IgD-negative memory B cell (primary cell): ENCODE results near the gene GGA3. TPM values are rescaled to one million over a fixed set of nuclear protein-coding genes. Genes with fewer than 3 reads are reported as not detected.
"Not testable (repeated sequence)": the region's sequence is repeated elsewhere in the genome, so short reads cannot be mapped to it uniquely, and the experiment has no call there.

Experiments used
- H3K27ac Mint-ChIP-seq, 3 donors: one replicate each; pipeline ENCODE4 v1.8.0; 2020 to 2022; ENCODE audit warnings: mild to moderate bottlenecking in 3 of 3, mixed read lengths in 3 of 3, moderate library complexity in 1 of 3
- H3K27me3 Mint-ChIP-seq: one replicate; pipeline ENCODE4 v1.8.0; 2021; ENCODE audit warnings: mixed read lengths
- H3K36me3 Mint-ChIP-seq: one replicate; pipeline ENCODE4 v1.8.0; 2020; ENCODE audit warnings: mild to moderate bottlenecking, mixed read lengths
- H3K4me1 Mint-ChIP-seq, 3 donors: one replicate each; pipeline ENCODE4 v1.8.0; 2020 to 2022; ENCODE audit warnings: mixed read lengths in 3 of 3, mild to moderate bottlenecking in 1 of 3
- H3K4me3 Mint-ChIP-seq, 4 donors: one replicate each; pipeline ENCODE4 v1.8.0; 2020 to 2022; ENCODE audit warnings: mild to moderate bottlenecking in 4 of 4, mixed read lengths in 4 of 4, moderate library complexity in 3 of 4
- H3K9me3 Mint-ChIP-seq, 3 donors: one replicate each; pipeline ENCODE4 v1.8.0; 2020 to 2021; ENCODE audit warnings: mixed read lengths in 3 of 3, mild to moderate bottlenecking in 1 of 3
- polyA plus RNA-seq: library from polyadenylated mRNA; unstranded; fragments of 300-500 nt; fragmentation: Illumina TruSeq; gene quantifications from one replicate; pipeline ENCODE4 v1.2.3, GENCODE V29; 2021

GGA3 gene
- polyA plus RNA-seq, 1 donor from 2014 or later: 27.8 TPM

- Mint-ChIP-seq H3K4me3 (no peak overlapping the region), H3K4me1 (peaks cover 0 to 2% (median 0%) of the 10 kb centered on the region in 3 donors), H3K27ac (no peak overlapping the region), H3K27me3 (no peaks in the 10 kb centered on the region), H3K9me3 (no peaks in the 10 kb centered on the region), H3K36me3 (peaks cover 2% of the 10 kb centered on the region)
Observed at GRCh38 chr17:75231071-75231470, 30.3 kb downstream of the GGA3 start.

GRCh38 chr17:75228847-75229246 is 32.6 kb downstream of the GGA3 start:
- Mint-ChIP-seq H3K4me1 (peaks cover 0 to 2% (median 0%) of the 10 kb centered on the region in 3 donors), H3K9me3 (no peaks in the 10 kb centered on the region), H3K27ac (no peak overlapping the region), H3K36me3 (peaks cover 3% of the 10 kb centered on the region), H3K4me3 (no peak overlapping the region), H3K27me3 (no peaks in the 10 kb centered on the region)

DNA sequence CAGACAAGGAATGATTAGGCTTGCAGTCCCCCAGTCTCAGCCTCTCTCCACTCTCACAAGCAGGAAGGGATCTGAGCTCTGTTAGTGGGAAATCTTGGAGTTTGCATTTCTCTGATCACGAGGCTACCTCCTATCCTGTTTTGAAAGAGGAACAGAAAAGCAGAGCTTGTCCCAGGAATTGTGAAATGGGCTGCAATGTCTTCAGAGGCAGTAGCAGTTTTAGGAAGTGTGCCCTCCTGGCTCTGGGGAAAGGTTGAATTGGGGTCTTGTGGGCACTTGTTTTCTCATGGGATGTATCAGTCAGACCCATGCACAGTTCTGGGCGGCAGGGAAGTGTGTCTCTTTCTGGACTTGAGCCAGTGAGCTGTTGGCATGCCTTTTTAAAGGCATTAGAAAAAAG is 33.1 kb downstream of the GGA3 start:
- Mint-ChIP-seq H3K4me3 (no peak overlapping the region), H3K36me3 (peaks cover 3% of the 10 kb centered on the region), H3K4me1 (peaks cover 0 to 2% (median 0%) of the 10 kb centered on the region in 3 donors), H3K9me3 (no peaks in the 10 kb centered on the region), H3K27me3 (no peaks in the 10 kb centered on the region), H3K27ac (no peak overlapping the region)

DNA sequence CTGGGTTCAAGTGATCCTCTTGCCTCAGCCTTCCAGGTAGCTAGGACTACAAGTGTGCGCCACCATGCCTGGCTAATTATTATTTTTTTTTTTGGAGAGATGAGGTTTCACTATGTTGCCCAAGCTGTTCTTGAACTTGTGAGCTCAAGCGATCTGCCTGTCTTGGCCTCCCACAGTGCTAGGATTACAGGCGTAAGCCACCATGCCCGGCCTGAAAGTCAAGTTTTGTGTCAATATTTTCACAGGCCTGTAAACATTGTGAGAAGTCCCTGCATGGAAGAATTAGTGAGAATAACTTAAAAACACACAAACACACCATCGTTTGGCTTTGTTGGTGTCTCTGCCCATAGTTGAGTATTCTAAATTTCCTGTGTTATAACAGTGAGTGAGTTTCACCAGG is 33.7 kb downstream of the GGA3 start:
- Mint-ChIP-seq H3K4me1 (peaks cover 0 to 2% (median 0%) of the 10 kb centered on the region in 3 donors), H3K9me3 (no peaks in the 10 kb centered on the region), H3K4me3 (no peak overlapping the region), H3K36me3 (peaks cover 1% of the 10 kb centered on the region), H3K27ac (peak overlapping the region in 1 of 3 donors; percentile 59), H3K27me3 (no peaks in the 10 kb centered on the region)

- Mint-ChIP-seq H3K4me1 (no peaks in the 10 kb centered on the region), H3K36me3 (peaks cover 1% of the 10 kb centered on the region), H3K27ac (peak overlapping the region in 1 of 3 donors; percentile 13), H3K27me3 (no peaks in the 10 kb centered on the region), H3K4me3 (no peak overlapping the region), H3K9me3 (no peaks in the 10 kb centered on the region)
Observed at GRCh38 chr17:75225016-75225415, 36.4 kb downstream of the GGA3 start.

DNA sequence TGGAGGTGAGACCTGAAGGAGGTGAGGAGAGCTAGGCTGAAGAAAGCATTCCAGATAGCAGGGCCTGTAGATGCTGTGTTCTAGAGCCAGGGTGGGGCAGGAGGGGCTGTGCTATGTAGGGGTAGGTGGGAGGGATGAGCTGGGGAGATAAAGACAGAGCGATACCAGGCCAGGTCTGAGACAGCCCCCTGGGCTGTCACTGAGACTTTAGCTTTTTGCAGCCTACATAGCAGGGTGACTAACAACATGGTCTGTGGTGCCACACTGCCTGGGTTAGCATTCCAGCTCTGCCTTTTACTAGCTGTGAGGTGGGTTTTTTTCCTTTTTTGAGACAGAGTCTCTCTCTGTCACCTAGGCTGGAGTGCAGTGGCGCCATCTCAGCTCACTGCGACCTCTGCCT is 41.6 kb downstream of the GGA3 start:
- Mint-ChIP-seq H3K27ac (no peak overlapping the region), H3K36me3 (peaks cover 9% of the 10 kb centered on the region)

DNA sequence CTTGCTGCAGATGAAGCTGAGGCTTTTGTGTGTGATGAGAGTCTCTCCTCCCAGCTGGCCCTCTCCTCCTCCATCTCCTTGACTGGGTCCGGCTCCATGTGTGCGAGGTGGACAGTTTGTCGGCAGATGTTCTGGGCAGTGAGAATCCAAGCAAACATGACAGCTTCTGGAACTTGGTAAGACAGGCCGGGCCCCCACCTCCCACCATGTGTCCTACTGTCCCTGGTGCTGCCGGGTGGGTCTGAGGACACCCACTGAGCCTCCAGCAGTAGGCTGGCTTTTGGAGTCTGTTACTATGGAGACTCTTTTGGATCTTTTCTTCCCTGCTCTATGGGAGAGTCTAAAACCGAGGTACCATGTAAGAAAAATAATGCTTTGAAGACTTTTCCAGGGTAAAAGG is 43.3 kb downstream of the GGA3 start:
- Mint-ChIP-seq H3K4me3 (no peak overlapping the region), H3K36me3 (peaks cover 11% of the 10 kb centered on the region), H3K4me1 (peaks cover 0 to 1% (median 0%) of the 10 kb centered on the region in 3 donors), H3K9me3 (no peaks in the 10 kb centered on the region), H3K27me3 (no peaks in the 10 kb centered on the region), H3K27ac (no peak overlapping the region)

More for the DNA sequence above, 41.6 kb downstream of the GGA3 start:
- H3K9me3 Mint-ChIP-seq: no peaks in the 10 kb centered on the region
- peaks cover 0 to 1% (median 0%) of the 10 kb centered on the region in 3 donors for H3K4me1 Mint-ChIP-seq
- no peaks in the 10 kb centered on the region for H3K27me3 Mint-ChIP-seq
- H3K4me3 Mint-ChIP-seq: no peak overlapping the region

DNA sequence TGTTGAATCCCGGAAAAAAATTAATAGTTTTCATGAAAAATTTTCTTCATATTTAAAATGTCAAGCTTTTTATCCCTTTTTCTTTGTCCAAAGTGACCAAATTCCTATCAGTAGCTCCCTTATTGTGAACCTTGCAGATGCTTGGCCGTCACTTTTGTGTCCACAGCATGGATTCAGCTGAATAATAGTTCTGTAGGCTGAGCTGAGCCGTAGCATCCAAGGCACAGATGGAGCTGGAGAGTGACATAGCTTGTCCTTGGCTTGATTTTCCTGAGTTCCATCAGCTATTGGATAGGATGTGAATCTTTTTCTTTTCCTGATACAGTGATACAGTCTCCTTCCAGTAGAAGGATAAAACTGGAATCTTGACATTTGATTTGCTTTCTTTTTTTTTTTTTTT is 52.3 kb downstream of the GGA3 start:
- Mint-ChIP-seq H3K9me3 (no peaks in the 10 kb centered on the region), H3K4me3 (peak overlapping the region in 2 of 4 donors; percentile 32 to 41), H3K36me3 (no peaks in the 10 kb centered on the region), H3K27me3 (no peaks in the 10 kb centered on the region), H3K4me1 (peaks cover 7 to 12% (median 11%) of the 10 kb centered on the region in 3 donors), H3K27ac (peak overlapping the region in 1 of 3 donors; percentile 28)

DNA sequence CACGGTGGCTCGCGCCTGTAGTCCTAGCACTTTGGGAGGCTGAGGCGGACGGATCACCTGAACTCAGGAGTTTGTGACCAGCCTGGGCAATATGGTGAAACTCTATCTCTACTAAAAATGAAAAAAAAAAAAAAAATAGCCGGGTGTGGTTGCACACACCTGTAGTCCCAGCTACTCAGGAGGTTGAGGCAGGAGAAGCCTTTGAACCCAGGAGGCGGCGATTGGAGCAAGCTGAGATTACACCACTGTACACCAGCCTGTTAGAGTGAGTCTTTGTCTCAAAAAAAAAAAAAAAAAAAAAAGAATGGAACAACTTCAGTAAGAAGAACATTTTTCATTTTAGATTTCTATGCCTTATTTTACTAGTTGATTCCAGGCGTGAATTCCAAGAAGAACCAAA is 53.2 kb downstream of the GGA3 start:
- H3K27ac Mint-ChIP-seq: peak overlapping the region in 2 of 3 donors; percentile 42 to 59
- H3K36me3 Mint-ChIP-seq: no peaks in the 10 kb centered on the region
- peak overlapping the region in 2 of 4 donors; percentile 57 to 96 for H3K4me3 Mint-ChIP-seq
- H3K9me3 Mint-ChIP-seq: no peaks in the 10 kb centered on the region
- peaks cover 7 to 17% (median 11%) of the 10 kb centered on the region in 3 donors for H3K4me1 Mint-ChIP-seq
- H3K27me3 Mint-ChIP-seq: no peaks in the 10 kb centered on the region

DNA sequence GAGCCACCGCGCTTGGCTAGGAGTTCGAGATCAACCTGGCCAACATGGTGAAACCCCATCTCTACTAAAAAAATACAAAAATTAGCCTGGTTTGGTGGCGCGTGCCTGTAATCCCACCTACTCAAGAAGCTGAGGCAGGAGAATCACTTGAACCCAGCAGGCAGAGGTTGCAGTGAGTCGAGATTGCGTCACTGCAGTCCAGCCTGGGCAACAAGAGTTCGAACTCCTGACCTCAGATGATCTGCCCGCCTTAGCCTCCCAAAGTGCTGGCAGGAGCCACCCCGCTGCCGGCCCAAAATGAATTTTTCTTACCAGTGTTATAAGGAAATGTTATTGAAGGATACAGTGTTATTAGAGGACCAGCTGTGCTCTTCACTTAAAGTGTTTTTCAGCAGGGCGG is 53.6 kb downstream of the GGA3 start:
- no peaks in the 10 kb centered on the region for H3K9me3 Mint-ChIP-seq
- H3K36me3 Mint-ChIP-seq: no peaks in the 10 kb centered on the region
- H3K27me3 Mint-ChIP-seq: no peaks in the 10 kb centered on the region
- peak overlapping the region in 2 of 4 donors; percentile 57 to 96 for H3K4me3 Mint-ChIP-seq
- H3K4me1 Mint-ChIP-seq: peaks cover 7 to 17% (median 11%) of the 10 kb centered on the region in 3 donors
- peak overlapping the region in 2 of 3 donors; percentile 42 to 59 for H3K27ac Mint-ChIP-seq

DNA sequence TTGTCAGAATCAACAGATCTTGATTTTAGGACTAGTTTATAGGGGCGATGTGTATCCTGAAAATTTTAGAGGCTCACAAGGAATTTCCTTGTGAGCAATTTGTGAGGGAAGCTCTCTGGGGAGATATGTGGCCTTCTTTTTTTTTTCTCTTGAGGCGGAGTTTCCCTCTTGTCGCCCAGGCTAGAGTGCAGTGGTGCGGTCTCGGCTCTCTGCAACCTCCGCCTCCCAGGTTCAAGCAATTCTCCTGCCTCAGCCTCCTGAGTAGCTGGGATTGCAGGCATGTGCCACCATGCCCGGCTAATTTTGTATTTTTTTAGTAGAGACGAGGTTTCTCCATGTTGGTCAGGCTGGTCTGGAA is 54.4 kb downstream of the GGA3 start:
- peak overlapping the region in 2 of 3 donors; percentile 42 to 99 for H3K27ac Mint-ChIP-seq
- H3K27me3 Mint-ChIP-seq, H3K36me3 Mint-ChIP-seq, H3K9me3 Mint-ChIP-seq: not testable (repeated sequence)
- peaks cover 7 to 17% (median 11%) of the 10 kb centered on the region in 3 donors for H3K4me1 Mint-ChIP-seq
- H3K4me3 Mint-ChIP-seq: peak overlapping the region; percentile 94 to 98 (median 96)

- no peaks in the 10 kb centered on the region for H3K9me3 Mint-ChIP-seq
- peak overlapping the region; percentile 94 to 98 (median 96) for H3K4me3 Mint-ChIP-seq
- H3K27ac Mint-ChIP-seq: peak overlapping the region; percentile 96 to 99 (median 98)
- peaks cover 10 to 23% (median 15%) of the 10 kb centered on the region in 3 donors for H3K4me1 Mint-ChIP-seq
- H3K36me3 Mint-ChIP-seq: no peaks in the 10 kb centered on the region
- H3K27me3 Mint-ChIP-seq: no peaks in the 10 kb centered on the region
Observed at GRCh38 chr17:75205793-75206163, 55.6 kb downstream of the GGA3 start.

DNA sequence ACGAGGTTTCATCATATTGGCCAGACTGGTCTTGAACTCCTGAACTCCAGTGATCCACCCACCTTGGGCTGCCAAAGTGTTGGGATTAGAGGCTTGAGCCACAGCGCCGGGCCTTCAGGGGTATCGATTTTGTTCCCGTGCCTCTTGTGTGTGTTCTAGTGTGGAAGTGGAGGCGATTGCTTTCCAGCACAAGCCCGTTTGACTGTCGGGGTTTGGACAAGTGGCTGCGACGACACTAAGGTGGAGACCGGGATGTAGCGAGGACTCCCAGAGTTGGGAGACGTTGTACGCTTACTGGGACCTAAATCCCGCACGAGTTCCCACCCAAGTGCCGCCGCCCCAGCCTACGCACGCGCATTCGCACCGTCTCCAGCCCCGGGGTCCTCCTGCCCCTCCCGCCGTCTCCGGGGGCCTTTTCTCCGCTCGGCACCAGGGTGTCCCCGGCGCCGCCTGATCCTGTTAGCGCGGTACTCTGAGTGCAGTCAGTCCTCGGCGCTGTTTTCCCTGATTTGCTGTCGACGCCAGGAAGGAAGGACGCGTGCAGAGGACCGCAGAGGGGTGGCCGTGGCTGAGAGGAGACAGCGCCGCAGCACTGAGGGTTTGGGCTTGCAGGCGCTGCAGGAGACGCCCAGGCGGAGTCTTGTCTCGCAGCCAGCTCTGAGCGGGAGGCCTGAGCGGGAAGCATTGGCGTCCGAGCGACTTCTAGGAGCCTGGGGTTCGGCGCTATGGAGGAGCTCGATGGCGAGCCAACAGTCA is 56.2 kb downstream of the GGA3 start, which contains the start of gene NUP85:
TSS of gene NUP85 (plus strand) at position 643 of the 756 bp plus-strand sequence. CDS start at position 726, 83 bp downstream.
- Mint-ChIP-seq H3K36me3 (no peaks in the 10 kb centered on the region), H3K27ac (peak within 1 kb of the TSS; percentile 96 to 99 (median 98)), H3K4me1 (peaks cover 10 to 23% (median 15%) of the 10 kb centered on the region in 3 donors)

DNA sequence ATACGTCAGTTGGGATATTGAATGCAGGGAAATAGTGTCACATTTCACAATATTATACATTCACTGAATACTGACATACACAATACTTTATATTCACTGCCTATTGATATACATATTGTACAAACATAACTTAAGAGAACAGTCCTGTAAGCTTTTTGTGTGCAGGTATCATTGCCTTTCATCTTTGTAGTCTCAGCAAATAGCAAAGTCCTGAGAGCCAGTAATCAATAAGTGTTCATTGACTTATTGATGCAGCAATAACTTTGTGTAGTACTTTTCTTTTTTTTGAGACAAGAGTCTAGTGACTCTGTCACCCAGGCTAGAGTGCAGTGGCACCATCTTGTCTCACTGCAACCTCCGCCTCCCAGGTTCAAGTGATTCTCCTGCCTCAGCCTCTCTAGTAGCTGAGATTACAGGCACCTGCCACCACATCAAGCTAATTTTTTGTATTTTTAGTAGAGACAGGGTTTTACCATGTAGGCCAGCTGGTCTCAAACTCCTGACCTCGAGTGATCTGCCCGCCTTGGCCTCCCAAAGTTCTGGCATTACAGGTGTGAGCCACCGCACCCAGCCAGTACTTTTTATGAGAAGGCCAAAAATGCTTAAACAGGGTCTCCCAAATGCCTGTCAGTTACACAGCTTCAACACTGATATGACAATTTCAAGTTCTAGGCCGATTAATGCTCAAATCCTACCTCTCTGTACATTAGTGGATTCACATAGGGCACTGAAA is 61.4 kb downstream of the GGA3 start:
- Mint-ChIP-seq H3K9me3 (no peaks in the 10 kb centered on the region), H3K27ac (no peak overlapping the region), H3K4me3 (no peak overlapping the region), H3K27me3 (no peaks in the 10 kb centered on the region), H3K36me3 (no peaks in the 10 kb centered on the region), H3K4me1 (peaks cover 5 to 12% (median 6%) of the 10 kb centered on the region in 3 donors)

More for the DNA sequence above, 56.2 kb downstream of the GGA3 start, which contains the start of gene NUP85:
- Mint-ChIP-seq H3K27me3 (no peaks in the 10 kb centered on the region), H3K4me3 (peak within 1 kb of the TSS; percentile 94 to 98 (median 96)), H3K9me3 (no peaks in the 10 kb centered on the region)

DNA sequence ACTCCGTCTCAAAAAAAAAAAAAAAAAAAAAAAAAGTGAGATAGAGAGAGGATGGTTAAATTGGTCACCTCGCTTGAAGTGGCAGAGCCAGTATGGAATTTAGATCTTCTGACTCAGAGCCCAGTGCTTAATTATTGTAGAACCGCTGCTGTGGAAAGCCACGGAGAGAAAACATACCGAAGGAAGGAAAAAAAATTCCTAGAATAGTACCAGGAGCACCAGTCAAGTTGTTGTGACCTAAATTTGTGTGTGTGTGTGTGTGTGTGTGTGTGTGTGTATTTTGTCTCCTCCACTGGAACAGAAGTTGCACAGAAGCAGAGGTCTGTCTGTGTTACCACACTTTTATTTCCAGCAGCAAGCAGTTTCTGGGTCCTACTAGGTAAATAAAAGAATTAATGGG is 66.5 kb downstream of the GGA3 start:
- no peaks in the 10 kb centered on the region for H3K4me1 Mint-ChIP-seq
- no peak overlapping the region for H3K27ac Mint-ChIP-seq
- no peaks in the 10 kb centered on the region for H3K9me3 Mint-ChIP-seq
- H3K27me3 Mint-ChIP-seq: no peaks in the 10 kb centered on the region
- no peaks in the 10 kb centered on the region for H3K36me3 Mint-ChIP-seq
- H3K4me3 Mint-ChIP-seq: no peak overlapping the region
